ENCODE data around the gene XPO4.

The XPO4 gene

DNA sequence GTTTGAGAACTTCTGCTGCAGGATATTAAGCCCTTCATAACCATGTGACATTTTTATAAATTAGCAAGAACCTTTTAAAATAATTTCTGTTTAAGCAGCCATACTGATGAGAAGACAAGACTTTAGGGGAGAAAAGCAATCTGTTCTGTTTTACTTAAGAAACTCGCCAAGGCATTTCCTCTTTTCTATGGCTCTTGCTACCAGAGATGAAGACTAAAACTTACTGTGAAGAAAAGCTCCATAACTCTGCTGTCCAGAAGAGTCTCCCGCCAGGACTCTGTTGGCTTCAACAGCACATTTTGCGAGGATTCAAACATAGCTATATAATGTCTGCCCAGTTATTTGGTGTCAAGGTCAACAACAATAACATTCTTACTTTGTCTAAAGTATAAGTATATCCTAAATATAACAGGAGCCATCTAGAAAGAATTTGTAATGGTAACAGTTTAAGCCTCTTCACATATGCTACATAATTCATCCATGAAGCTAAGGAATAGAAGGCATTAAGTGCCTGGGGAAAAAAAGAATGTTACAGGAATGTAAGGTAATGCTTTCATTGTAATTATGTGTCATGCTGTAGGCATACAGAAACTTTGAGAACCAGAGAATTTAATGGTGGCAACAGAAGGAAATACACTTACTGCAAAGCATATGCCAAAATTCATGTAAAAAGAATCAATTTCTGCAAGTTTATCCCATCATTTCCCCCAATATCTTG is 75.5 kb downstream of the XPO4 start:
- DNase-seq, result no peak

DNA sequence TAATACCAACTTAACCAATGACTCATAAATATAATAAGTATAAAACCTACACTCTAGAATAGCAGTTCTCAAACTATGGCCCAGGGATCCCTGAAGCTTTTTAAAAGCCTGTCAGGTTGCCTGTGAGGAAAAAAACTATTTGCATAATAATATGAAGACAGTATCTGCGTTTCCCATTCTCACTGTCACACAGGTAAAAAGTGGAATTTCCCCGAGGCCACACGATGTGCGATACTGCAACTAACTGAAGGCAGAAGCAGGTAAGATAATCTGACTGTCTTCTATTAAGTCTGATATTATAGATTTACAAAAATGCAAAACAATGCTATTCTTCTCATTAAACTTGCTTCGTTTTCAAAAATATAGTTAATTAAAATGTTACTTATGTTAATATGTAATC is 76.2 kb downstream of the XPO4 start:
- DNase-seq, result no peak

DNA sequence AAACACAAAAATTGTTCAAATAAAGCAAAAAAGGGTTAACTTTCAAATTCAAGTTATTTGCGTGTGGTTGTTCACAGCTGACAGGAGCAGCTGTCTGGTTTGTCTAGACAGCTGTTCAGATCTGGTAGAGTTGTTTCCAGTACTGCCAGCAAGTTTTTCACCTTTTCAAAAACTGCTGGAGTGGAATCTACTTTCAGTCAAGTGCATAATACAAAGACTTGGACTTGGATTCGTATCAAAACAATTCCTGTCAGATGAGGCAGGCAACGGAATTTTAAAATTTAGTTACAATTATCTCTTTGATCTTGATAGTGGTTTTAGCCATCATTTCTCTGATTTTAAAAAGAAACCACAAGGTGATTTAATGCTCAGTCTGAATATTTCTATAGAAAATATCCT is 77.1 kb downstream of the XPO4 start:
- no peak for DNase-seq

DNA sequence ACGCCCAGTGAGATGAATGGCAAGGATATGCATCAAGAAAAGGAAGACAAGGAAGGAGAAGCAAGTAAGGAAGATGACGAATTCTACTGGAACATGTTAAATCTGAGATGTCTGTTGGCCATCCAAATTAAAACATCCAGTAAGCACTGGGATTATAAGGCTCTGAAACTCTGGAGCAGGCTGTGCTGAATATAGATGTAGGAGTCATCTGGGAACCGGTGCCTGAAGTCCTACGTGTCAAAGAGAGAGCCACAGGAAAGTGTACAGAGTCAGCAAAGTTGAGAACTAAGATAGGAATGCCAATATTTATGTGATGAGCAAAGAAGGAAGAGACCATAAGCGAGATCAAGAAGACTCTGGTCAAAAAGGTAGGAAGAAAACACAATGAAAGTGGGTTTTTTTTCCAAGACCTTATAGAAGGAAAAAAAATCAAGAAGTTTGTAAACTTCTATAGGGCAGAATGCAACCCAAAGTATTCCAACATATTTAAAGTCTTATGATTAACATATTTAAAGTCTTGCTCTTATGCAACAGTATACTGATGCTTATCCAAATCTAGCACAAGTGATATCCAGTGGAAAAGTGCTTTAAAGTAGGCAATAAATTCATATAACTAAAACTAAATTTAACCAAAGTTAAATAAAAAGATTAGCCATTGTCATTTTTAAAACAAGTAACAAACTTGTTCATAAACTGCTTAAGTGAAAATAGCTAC is 77.6 kb downstream of the XPO4 start:
- DNase-seq, result no peak

DNA sequence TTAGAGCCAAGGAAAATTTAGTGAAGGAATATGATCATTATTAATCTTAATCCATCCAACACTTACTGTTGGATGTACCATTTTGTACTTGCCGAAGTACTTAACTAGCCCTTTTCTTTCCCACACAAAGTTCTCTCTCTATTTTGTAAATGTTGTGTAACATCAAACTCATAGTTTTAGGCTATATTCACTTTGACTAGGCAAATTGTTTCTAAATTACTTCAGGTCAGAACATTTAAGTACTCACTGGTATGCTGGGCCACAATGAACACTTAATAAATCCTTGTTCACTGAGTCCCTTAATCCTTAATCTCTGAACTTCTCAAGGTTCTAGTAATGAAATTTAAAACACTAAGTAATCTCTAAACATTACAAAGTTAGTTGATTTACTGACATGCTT is 79.5 kb downstream of the XPO4 start:
- DNase-seq, result no peak

DNA sequence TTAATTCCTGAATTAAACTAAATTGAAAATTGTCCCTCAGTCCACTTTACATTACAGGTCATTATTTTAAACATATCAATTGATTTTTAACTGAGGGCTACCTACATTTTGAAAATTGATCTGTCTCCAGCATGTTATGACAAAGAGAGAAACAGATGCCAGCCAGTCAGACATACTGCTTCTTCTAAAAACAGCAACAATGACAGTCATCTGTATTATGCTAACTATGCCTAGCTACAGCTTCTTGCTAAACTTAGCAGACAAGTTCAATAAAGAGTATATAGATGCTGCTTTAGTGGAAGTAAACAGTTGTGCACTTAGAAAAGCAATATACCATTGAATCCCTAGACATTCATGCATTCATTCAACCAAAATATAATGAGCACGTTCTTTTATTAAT is 80.1 kb downstream of the XPO4 start:
- DNase-seq, result no peak

DNA sequence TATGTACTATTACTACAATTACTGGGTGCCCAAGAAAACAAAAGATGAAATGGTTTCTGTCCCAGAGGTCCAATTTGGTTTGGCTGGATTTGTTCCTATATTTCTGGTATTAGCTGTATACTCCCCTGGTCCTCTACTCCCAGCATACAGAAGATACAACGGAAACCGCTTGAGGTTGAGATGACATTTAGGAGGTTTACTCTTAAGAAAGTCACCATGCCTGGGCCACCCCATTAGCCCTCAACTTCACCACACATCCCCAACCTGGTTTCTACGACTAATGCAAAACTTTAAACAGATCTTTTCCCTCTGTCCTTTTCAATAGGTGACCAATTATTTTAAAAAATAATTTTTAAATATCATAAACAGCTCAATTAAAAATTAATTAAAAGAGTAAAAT is 82.8 kb downstream of the XPO4 start:
- no peak for DNase-seq

DNA sequence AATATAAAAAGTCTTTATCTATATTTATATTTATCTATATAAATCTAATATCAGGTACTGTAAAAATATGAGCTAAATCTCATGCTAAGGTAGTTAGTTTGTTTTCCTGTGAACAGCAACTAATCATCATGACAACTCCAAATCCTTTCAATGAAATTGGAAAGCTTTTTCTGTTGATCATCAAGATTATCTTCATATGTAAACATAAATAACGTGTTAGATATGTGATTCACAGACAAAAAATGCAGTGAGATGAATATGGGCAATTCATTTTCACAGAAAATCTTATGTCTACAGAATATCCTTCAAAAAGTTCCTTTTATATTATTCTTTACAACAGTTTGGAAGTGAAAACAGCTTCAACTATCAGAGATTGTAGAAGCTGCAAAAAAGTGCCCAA is 87.1 kb downstream of the XPO4 start:
- no peak for DNase-seq

DNA sequence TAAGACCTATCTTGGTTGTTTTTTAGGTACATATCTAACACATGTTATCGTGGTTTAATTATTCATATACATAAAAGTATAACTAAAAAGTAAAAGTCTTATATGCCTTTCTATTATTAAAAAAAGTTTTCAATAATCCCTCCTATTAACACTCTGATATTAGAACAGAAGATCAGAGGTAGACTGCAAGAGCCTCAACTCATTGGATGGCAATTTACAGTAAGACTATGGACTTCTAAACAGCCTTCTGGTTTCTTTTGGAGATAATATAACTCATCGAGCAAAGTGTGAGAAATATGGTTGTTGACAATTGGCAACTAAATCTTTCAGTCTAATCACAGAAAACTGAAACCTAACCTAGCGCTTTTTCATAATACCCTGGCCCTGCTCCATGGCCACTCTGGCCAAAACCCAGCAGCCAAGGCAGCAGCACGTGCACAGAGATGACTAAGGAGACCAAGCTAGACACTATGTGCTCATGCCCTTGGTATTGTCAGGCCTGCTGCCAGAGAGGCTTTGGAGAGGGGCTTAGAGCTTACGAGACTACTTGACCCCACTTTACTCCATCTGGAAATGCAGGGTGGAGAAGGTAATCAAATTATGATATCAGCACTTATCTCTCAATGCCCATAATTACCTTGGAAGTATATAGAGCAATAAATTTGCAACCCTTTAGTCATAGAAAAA is 88.2 kb downstream of the XPO4 start:
- DNase-seq, result peak; percentile 26

DNA sequence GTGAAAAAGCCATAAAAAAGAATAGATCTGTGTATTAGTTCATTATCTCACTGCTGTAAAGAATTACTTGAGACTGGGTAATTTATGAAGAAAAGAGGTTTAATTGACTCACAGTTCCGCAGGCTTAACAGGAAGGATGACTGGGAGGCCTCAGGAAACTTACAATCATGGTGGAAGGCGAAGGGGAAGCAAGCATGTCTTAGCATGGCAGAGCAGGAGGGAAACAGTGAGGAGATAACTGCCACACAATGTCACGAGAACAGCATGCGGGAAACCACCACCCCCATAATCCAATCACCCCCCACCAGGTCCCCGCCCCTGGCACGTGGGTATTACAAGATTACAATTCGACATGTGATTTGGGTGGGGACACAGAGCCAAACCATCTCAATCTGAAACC is 89.7 kb downstream of the XPO4 start:
- no peak for DNase-seq

DNA sequence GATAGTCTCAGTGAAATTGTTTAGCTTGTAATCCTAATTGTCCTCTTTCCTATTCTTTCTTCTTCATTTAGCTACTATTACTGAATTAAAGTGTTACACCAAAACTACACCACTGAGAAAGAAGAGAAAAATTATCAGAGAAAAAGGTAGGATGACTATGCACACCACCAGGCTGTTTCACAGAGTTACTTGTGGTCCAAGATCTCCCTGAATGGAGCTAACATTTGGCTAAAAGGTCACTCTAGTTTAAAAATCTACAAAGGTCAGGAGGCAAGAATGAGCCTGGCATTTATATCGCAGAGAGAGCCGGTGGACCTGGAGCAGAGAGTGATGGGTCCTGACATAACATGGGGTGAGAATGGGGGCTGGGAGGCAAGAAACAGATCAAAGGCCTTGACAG is 91.7 kb downstream of the XPO4 start:
- no peak for DNase-seq

DNA sequence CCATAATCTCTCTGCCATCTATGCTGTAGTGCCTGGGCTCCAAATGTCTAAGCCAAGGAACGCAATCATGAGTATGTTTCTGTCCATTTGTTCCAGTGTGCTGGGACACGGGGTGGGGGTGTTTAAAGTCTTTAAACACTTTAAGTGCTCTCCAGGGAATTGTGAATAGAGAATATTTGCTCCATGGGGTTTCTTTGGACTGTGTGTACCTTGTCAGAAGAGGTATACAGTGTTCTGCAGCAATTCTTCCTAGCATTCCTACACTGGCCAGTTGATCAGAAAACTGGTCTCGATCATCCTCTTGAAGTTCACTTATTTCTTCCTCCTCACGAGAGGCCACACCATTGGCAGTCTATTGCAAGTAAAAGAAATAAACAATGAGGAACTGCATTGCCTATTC is 93.7 kb downstream of the XPO4 start:
- DNase-seq, result no peak

DNA sequence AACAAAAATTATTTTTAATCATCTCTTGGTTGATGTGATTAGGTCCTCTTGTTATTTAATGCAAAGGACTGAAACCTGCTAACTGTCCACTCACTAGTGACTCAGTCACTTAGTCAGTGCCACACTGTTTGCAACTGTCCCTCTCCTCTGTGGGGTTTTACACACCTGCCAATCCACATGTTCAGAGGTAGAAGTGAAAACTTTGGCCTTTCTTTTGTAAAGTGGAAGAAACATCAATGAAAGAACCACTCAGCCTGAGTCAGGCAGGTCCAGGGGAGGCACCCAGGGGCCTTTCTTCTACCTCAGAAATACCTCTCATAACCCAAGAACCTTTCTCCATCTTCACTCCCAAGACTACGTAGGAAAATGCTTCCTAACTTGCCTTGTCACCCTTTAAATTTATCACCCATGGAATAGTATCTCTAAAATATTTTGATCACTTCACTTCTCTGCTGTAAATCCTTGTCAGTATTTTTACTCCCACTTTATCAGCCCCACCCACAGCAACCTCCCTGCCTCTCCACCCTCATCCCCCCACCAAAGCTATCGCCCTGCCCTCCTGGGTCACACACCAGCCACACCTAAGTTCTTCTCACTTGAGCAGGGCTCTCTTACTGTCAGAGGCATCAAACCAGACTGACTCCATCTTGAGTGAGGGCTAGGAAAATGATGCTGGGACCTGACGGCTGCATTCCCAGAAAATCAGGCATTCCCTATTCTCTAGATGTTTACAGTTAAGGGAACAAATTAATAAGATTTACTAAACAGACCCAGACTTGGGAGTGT is 99.2 kb downstream of the XPO4 start:
- DNase-seq, result no peak

DNA sequence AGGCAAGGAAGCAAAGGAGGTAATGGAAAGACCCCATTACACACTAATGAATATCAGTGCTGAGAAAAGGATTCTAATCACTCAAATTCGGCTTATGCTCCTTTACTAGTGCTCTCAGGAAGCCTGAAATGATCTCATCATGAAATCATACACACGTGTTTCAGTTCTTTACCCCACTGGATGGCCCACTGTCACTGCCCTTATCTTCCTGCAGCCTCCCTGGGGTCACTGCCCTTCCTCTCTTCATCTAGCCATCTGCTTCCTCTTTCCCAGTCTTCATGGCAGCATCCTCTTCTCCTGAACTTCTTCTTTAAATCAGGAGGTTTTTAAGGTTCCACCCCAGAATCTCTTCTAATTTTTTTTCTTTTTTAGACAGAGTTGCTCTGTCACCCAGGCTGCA is 100.8 kb downstream of the XPO4 start:
- no peak for DNase-seq

DNA sequence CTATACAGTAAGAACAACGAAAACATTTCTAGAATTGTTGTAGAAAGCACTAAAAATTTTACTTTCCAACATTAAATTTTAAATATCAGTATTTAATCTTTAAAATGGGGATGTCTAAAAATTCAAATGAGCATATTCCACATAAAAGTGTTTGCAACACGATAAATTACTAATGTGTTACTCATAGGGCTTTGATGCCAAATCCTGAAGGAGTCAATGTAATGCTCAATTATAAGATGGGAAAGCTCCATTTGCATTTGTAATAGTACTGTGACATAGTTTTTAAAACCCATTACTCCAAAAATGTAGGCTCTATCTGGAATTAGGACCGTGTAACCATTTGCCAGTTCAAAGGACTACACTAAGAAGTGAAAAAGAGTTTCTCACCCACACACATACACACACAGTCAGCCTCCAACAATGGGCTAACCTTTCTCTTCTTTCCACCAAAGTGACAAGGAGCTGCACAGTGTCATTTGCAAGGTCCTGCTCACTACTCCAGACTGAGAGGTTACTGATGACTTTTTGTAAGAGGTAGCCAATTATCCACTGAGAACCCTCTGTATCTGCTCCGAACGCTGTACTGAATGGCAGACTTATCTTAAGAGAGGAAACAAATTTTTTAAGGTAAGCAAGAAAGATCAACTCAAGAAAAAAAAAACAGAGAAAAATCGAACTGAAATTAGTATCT is 102.7 kb downstream of the XPO4 start:
- DNase-seq, result no peak

DNA sequence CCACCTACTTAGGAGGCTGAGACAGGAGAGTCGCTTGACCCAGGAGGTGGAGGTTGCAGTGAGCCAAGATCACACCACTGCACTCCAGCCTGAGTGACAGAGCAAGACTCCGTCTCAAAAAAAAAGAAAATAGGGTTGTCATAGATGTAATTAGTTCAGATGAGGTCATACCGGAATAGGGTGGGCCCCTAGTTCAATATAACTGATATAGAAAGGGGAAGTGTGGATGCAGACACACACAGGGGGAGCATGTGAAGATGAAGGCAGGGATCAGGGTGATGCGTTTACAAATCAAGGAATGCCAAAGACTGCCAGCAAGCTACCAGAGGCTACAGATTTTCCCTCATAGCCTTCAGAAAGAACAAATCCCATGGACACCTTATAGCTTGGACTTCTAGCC is 104.5 kb downstream of the XPO4 start:
- no peak for DNase-seq

DNA sequence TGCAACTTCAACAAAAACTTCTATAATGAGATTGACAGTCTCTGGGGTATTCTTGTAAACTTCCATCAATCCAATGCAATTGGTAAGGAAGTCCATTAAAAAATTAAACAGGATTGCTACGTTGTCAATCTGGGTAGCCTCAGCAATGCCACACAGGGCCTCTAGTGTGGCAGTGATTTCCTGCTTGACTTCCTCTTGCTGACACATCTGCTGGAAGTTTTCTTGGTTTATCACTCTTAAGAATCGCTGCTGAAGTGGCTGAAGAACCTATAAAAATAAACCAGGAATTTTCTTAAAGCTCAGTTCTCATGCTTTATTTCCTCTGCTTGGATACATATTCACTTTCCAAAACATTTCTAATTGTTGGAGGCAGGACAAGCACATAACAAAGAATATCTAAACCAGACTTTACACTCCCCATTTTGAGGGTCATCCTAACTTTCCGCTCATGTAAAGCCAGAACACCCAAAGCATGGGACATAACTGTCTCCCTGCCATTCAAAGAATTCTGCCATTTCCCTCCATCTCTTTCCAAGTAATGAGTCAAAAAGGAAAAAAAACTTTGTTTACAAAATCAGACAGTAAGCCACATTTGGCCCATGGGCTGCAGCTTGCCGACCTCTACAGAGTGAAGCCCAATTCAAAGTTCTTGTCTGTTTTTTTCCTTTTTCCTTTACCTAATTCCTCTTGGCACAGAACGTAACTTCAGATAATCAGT is 105.6 kb downstream of the XPO4 start:
- DNase-seq, result no peak

DNA sequence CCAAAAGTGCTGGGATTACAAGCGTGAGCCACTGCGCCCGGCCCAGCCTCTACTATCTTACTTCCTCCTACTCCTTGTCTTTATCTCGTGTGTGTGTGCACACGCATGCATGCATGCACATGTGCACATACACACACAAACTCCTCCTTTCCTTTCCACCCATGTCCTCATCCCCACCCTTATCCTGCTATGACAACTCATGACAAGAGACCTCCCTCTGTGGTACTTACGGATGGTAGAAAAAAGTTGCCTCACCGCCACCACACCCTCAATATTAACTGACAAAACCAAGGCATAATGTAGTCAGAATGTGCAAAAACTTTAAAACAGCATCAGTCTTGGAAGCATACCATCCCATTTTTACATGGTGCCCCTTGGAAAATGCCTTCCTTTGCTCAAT is 112.9 kb downstream of the XPO4 start:
- DNase-seq, result no peak

DNA sequence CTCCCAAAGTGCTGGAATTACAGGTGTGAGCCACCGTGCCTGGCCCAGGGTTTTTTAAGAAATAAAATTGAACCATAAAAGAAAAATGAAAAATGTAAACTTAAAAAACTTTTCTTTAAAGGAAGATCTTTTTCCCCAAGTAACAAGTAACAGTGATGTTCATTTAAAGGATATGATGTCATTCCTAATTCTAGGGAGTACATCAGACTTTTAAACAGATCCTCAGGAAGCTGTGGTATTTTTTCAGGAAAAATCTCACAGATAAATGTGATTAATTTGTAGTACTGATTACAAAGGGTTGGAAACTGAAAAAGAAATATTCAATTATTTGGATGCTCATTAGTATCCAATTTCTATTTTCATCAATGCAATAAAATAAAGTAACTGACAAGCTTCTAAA is 114.2 kb downstream of the XPO4 start:
- no peak for DNase-seq

DNA sequence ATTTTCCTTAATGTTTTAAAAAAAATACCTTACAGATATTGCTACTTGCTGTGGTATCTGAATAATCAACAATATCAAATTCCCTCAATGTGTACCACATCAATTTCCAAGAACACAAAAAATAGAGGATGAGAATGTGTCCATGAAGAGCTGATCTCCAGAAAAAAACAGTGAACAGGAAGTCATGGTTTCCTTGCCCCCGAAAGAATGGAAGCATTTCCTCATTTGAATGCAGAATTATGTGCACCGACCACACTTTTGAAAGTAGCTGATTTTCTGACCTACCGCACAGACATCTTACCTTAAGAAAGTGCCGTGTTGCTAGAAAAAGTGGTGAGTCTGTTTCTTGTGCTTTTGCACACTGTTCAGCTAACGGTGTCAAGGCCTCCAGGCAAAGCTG is 115.4 kb downstream of the XPO4 start:
- no peak for DNase-seq

DNA sequence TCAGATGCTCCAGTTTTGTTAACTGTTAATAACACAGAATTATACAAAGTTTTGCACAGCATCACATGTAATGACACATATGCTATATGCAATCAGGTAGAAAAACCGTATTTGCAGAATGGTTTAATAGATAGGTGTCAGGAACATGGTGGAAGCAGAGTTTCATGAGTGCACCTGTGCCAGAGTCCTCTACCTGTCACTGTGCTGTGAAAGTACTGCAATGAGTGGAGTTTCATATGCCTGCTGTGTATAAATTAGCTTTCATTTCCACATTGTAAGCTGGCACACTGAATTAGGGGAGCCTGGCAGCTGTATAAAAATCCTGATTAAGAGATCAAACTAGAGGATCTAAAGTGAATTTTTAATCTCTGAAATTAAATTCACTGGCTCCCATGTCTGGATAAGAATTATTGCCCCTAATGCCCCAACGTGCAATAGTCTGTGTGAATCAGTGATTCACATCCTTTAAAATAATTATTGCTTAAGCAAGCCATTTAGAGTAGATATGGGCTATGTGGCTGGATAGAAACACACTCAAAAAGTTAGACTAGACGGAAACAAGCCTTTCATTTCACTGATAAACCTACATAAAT is 120.3 kb downstream of the XPO4 start:
- DNase-seq, result no peak

DNA sequence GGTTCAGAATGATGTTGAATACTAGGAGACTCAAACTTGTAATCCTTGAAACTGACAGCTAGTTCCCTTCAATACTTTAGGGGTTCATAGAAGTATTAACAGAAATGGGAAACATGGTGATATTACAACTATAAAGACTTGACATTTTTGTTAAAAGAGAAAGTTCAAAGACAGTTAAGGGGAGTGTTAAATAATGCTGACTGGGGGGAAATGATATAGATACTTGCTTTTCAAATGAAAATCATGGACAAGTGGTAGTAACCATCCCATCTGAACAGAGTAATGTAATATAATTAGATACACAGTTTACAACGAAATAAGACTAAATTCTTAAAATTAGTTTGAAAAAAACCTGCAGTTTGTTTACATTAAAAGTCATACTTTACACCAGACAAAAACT is 122.2 kb downstream of the XPO4 start:
- DNase-seq, result no peak

Measured in NCI-H2227 treated with DMSO at 0.1 percent for 48 hours (cell line).